K562 (cell line): ENCODE results near the gene ABHD1. TPM values are rescaled to one million over a fixed set of nuclear protein-coding genes. Genes with fewer than 3 reads are reported as not detected.

Source experiments
- ATAC-seq: fragments of 200-7000 bp; cut with Tn5 transposase; 3 replicates; pipeline ENCODE4 v1.9.1; 2020; ENCODE audit warnings: moderate library complexity
- BruUV-seq: library from RNA; stranded (reverse); fragments of 400-500 nt; replicated peaks from 2 replicates; lab custom pipeline; 2021; lab: Mats Ljungman, UMichigan
- CTCF ChIA-PET: fragments of 300-600 bp; formaldehyde crosslinking; extraction: SDS; loops from one replicate; lab custom pipeline; 2021; ENCODE audit warnings: low intra/inter-chr PET ratio; lab: Yijun Ruan, JAX
- POLR2A ChIA-PET: fragments of 300-600, 350-650 bp; sonication (Branson Sonifier 250); formaldehyde crosslinking; extraction: SDS; loops from one replicate; lab custom pipeline; 2021; ENCODE audit warnings: antibody characterized with exemption, inconsistent platforms; lab: Yijun Ruan, JAX
- DNase-seq, 4 experiments: peaks; one replicate each; pipeline versions ENCODE4 v3.0.0 to v3.0.0-alpha.2; 2011 to 2018; ENCODE audit warnings: low spot score in 3 of 4, mixed read lengths in 3 of 4; ENCODE audit errors: extremely low read depth in 1 of 4
- FAIRE-seq: peaks from 2 replicates; lab custom pipeline; 2011; peaks lifted over from hg19 to GRCh38; lab: Jason Lieb, UNC
- H2AFZ ChIP-seq: 2 replicates; pipeline ENCODE4 v1.6.0; 2011; ENCODE audit warnings: low read depth, low read length, control low read depth, inconsistent platforms
- H3K27ac ChIP-seq: fragments of 200-600 bp; 3 replicates; pipeline ENCODE4 v1.8.0; 2011; ENCODE audit warnings: low read depth, mild to moderate bottlenecking, control low read depth, inconsistent platforms, low read length, moderate library complexity, mixed read lengths; ENCODE audit errors: extremely low read depth
- H3K27me3 ChIP-seq, 2 experiments: fragments of 300-600 bp in 1 of 2; 2 replicates in 1 of 2; 3 replicates in 1 of 2; pipeline versions ENCODE4 v1.6.0 to v1.8.0; 2011; ENCODE audit warnings: inconsistent platforms in 2 of 2, low read length in 2 of 2, mild to moderate bottlenecking in 1 of 2, mixed read lengths in 1 of 2, moderate library complexity in 1 of 2; ENCODE audit not compliant: control insufficient read depth in 2 of 2, insufficient read depth in 2 of 2
- H3K36me3 ChIP-seq: fragments of 300-600 bp; 3 replicates; pipeline ENCODE4 v1.8.0; 2011; ENCODE audit warnings: mild to moderate bottlenecking, low read length, inconsistent platforms; ENCODE audit not compliant: control insufficient read depth, insufficient read depth
- H3K4me1 ChIP-seq, 2 experiments: fragments of 200-600 bp in 1 of 2; replicated peaks in 1 of 2; 2 replicates in 1 of 2; 3 replicates in 1 of 2; pipeline versions ENCODE4 v1.5.1 to v1.8.0; 2011; ENCODE audit warnings: inconsistent platforms in 2 of 2, low read length in 2 of 2, mild to moderate bottlenecking in 1 of 2, mixed read lengths in 1 of 2, moderate library complexity in 1 of 2; ENCODE audit not compliant: control insufficient read depth in 2 of 2, insufficient read depth in 2 of 2
- H3K4me2 ChIP-seq: 2 replicates; pipeline ENCODE4 v1.6.1; 2011; ENCODE audit warnings: low read length, control low read depth, inconsistent platforms, mixed read lengths; ENCODE audit not compliant: insufficient read depth
- H3K4me3 ChIP-seq: fragments of 200-600 bp; sonication (generic), shearing (Covaris generic); 2 replicates; pipeline ENCODE4 v1.5.1; 2016; ENCODE audit warnings: control low read depth, inconsistent platforms
- H3K79me2 ChIP-seq: fragments of 200-600 bp; 3 replicates; pipeline ENCODE4 v1.8.0; 2011; ENCODE audit warnings: low read length, inconsistent platforms; ENCODE audit not compliant: control insufficient read depth, insufficient read depth
- H3K9ac ChIP-seq, 2 experiments: 2 replicates each; pipeline versions ENCODE4 v1.6.0 to v1.6.1; 2011; ENCODE audit warnings: low read depth in 2 of 2, low read length in 2 of 2, control low read depth in 1 of 2, inconsistent platforms in 1 of 2, mild to moderate bottlenecking in 1 of 2, mixed read lengths in 1 of 2; ENCODE audit not compliant: insufficient read depth in 1 of 2
- H3K9me1 ChIP-seq: one replicate; pipeline ENCODE4 v1.6.0; 2011; ENCODE audit warnings: inconsistent platforms, mild to moderate bottlenecking, low read length, moderate library complexity; ENCODE audit not compliant: control insufficient read depth, insufficient read depth
- H3K9me3 ChIP-seq: replicated peaks from 2 replicates; pipeline ENCODE4 v1.5.1; 2011; ENCODE audit warnings: low read depth, low read length, inconsistent platforms; ENCODE audit not compliant: control insufficient read depth, insufficient read depth
- H4K20me1 ChIP-seq: replicated peaks from 2 replicates; pipeline ENCODE4 v1.6.1; 2011; ENCODE audit warnings: low read length, inconsistent platforms, mixed read lengths; ENCODE audit not compliant: control insufficient read depth, insufficient read depth
- CBFB ChIP-seq: sonication (generic); formaldehyde crosslinking; IDR thresholded peaks from 2 replicates; pipeline ENCODE4 v1.4.0; 2020; ENCODE audit warnings: mild to moderate bottlenecking, missing genetic modification reagents
- POLR2B ChIP-seq: fragments of 450-650 bp; IDR thresholded peaks from 2 replicates; pipeline ENCODE4 v1.6.1; 2018; ENCODE audit warnings: low read depth; ENCODE audit not compliant: partially characterized antibody
- WGBS: fragments of 100-300 bp; shearing (Covaris generic); methylation state at CpG from one replicate; pipeline ENCODE4 v1.1.6; 2016; ENCODE audit warnings: low coverage, mixed read lengths; ENCODE audit not compliant: insufficient coverage; ENCODE audit errors: missing lambda C conversion rate; 5-methylcytosine and 5-hydroxymethylcytosine counted together
- in situ Hi-C: fragments of 300-500 bp; cut with MboI; formaldehyde crosslinking; loops from 4 replicates; pipeline ENCODE4 v1.15.0; 2018; ENCODE audit warnings: inconsistent platforms, mixed read lengths
- intact Hi-C: fragments of 100-400 bp; cut with micrococcal nuclease; formaldehyde crosslinking; loops from 2 replicates; pipeline ENCODE4 v1.14.2; 2022
- polyA plus RNA-seq, 8 experiments: library from polyadenylated mRNA; depleted of rRNA in 4 of 8; stranded (reverse) in 5 of 8; unstranded in 3 of 8; fragments of >200 nt; fragmentation: Nextera tagmentation in 2 of 8; fragmentation: Illumina TruSeq in 1 of 8; extraction: Ambion mirVana in 2 of 8; extraction: Trizol in 1 of 8; gene quantifications; 2 replicates each; pipeline versions ENCODE4 v1.2.1 to v1.2.3, GENCODE V29; 2011 to 2014; ENCODE audit warnings: inconsistent platforms in 1 of 8, missing spikeins in 1 of 8
- total RNA-seq, 7 experiments: library from RNA; depleted of rRNA in 6 of 7; stranded (reverse); fragments of >200 nt in 6 of 7; fragmentation: Illumina TruSeq in 2 of 7; extraction: Trizol in 2 of 7; gene quantifications; 2 replicates each; pipeline versions ENCODE4 v1.2.1 to v1.2.3, GENCODE V29; 2011 to 2021; ENCODE audit warnings: low replicate concordance in 1 of 7
- TF ChIP-seq, protein P1 (sequence below): sonication (generic); formaldehyde crosslinking; IDR thresholded peaks from 2 replicates; pipeline ENCODE4 v1.8.1; 2023; ENCODE audit warnings: missing genetic modification reagents, mild to moderate bottlenecking, borderline replicate concordance

ABHD1 gene
- total and polyA plus RNA-seq, 9 of the 15 experiments (the other 6 are each of a cell fraction or from before 2014, with no cell fraction given) = 0.10 to 0.16 (median 0.11) TPM; not detected in 5

DNA sequence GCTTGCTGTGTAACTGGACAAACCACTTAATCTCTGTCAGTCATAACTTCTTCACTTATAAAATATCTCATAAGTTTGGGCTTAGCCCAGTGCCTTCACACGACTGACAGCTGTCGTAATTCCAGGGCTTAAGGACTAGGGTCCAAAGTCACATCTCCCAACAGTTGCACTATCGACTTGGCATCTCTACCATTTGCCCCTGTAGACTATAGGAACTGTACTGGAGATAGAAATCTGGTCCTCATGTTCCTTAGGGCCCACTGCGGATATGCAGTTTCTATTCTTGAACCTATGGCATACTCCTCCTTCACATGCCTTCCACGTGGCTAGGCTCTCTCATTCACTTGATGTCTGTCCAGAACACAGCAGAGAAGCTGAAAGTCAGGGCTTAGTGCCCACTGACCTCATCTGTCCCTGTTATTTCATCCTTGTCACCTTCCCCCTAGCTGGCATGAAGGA is 2.7 kb downstream of the ABHD1 start (continued):
- TF ChIP-seq, protein P1, sequence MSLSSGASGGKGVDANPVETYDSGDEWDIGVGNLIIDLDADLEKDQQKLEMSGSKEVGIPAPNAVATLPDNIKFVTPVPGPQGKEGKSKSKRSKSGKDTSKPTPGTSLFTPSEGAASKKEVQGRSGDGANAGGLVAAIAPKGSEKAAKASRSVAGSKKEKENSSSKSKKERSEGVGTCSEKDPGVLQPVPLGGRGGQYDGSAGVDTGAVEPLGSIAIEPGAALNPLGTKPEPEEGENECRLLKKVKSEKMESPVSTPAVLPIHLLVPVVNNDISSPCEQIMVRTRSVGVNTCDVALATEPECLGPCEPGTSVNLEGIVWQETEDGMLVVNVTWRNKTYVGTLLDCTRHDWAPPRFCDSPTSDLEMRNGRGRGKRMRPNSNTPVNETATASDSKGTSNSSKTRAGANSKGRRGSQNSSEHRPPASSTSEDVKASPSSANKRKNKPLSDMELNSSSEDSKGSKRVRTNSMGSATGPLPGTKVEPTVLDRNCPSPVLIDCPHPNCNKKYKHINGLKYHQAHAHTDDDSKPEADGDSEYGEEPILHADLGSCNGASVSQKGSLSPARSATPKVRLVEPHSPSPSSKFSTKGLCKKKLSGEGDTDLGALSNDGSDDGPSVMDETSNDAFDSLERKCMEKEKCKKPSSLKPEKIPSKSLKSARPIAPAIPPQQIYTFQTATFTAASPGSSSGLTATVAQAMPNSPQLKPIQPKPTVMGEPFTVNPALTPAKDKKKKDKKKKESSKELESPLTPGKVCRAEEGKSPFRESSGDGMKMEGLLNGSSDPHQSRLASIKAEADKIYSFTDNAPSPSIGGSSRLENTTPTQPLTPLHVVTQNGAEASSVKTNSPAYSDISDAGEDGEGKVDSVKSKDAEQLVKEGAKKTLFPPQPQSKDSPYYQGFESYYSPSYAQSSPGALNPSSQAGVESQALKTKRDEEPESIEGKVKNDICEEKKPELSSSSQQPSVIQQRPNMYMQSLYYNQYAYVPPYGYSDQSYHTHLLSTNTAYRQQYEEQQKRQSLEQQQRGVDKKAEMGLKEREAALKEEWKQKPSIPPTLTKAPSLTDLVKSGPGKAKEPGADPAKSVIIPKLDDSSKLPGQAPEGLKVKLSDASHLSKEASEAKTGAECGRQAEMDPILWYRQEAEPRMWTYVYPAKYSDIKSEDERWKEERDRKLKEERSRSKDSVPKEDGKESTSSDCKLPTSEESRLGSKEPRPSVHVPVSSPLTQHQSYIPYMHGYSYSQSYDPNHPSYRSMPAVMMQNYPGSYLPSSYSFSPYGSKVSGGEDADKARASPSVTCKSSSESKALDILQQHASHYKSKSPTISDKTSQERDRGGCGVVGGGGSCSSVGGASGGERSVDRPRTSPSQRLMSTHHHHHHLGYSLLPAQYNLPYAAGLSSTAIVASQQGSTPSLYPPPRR = no peak

- Histone ChIP-seq H3K9me3 (no peaks in the 10 kb centered on the region), H3K79me2 (peaks cover 6% of the 10 kb centered on the region), H3K27ac (no peak overlapping the region), H2AFZ (no peak overlapping the region), H3K27me3 (peaks cover 0 to 3% of the 10 kb centered on the region in 2 experiments; a peak in 3 of 5 replicates), H4K20me1 (no peaks in the 10 kb centered on the region; the same call in 1 of the 2 replicates), H3K4me1 (peaks cover 12 to 23% of the 10 kb centered on the region in 2 experiments; a peak in 4 of 5 replicates), H3K4me3 (no peak overlapping the region), H3K4me2 (no peak overlapping the region), H3K9ac (no peak overlapping the region), H3K36me3 (peaks cover 38% of the 10 kb centered on the region; the same call in 2 of the 3 replicates), H3K9me1 (peaks cover 2% of the 10 kb centered on the region)
- no TSS peak for BruUV-seq
- ATAC-seq (no peak), DNase-seq (no peak), FAIRE-seq (no peak)
- intact Hi-C loops = no loop called here
- WGBS = 71% methylated on average over 9 of the region's 9 CpGs
- ChIA-PET POLR2A (interaction anchor here (0.5 to 1.2 kb wide), 4 partner anchors 11 to 178 kb away, joined by 3 read pairs; no protein-coding TSS in a partner anchor), CTCF (no interaction called here)
- in situ Hi-C loops = no loop called here
- peak; percentile 26 for TF ChIP-seq POLR2B
- no peak for TF ChIP-seq CBFB
These were observed 4.5 kb downstream of the ABHD1 start for GRCh38 chr2:27127883-27128667.
